ENCODE data around the gene UBA5. TPM values are rescaled to one million over a fixed set of nuclear protein-coding genes. Genes with fewer than 3 reads are reported as not detected.

UBA5 gene
- total RNA-seq, 4 donors from 2014 or later = 19.3 to 27.7 (median 21.5) TPM

DNA sequence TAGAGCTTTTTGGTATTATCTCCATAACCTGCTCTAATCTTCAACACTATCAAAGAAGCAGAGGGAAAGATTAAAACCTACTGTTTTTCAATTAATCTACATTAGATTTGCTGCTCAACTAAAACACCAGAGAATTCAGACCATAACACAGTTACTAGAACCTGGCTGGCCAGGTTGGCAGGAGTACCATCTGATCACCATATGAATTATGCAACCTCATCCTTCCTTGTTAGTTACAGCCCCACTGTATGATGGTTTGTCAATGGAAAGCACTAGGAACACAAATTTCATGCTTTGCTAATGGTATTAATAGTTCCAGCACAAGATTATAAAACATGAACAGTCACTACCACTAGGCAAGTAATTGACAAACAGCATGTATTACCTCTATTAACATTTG is 56.2 kb downstream of the UBA5 start:
- Histone ChIP-seq H3K4me1 (peaks cover 15 to 27% of the 10 kb centered on the region in 2 donors), H3K27ac (no peak overlapping the region), H3K27me3 (no peaks in the 10 kb centered on the region), H3K9me3 (no peaks in the 10 kb centered on the region), H3K4me3 (no peak overlapping the region), H3K36me3 (peaks cover 0 to 35% of the 10 kb centered on the region in 2 donors)
- no peak for DNase-seq
- in situ Hi-C loops (cut with MboI; ENCODE audit: low sequenced_read_pairs in 4 of 4) = loop anchor here in 2 of 4 donors (25.0 kb wide), 2 partner anchors 871 to 1096 kb away; partner anchors contain the start of gene SRPRB (in 1 of the 2)
- ATAC-seq = no peak
- TF ChIP-seq, protein P1, sequence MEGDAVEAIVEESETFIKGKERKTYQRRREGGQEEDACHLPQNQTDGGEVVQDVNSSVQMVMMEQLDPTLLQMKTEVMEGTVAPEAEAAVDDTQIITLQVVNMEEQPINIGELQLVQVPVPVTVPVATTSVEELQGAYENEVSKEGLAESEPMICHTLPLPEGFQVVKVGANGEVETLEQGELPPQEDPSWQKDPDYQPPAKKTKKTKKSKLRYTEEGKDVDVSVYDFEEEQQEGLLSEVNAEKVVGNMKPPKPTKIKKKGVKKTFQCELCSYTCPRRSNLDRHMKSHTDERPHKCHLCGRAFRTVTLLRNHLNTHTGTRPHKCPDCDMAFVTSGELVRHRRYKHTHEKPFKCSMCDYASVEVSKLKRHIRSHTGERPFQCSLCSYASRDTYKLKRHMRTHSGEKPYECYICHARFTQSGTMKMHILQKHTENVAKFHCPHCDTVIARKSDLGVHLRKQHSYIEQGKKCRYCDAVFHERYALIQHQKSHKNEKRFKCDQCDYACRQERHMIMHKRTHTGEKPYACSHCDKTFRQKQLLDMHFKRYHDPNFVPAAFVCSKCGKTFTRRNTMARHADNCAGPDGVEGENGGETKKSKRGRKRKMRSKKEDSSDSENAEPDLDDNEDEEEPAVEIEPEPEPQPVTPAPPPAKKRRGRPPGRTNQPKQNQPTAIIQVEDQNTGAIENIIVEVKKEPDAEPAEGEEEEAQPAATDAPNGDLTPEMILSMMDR (IDR thresholded peaks at IDR 0.05 in 4 of 5, conservative IDR thresholded peaks at IDR 0.05 in 1 of 5) = no peak
- no peak for TF ChIP-seq POLR2A (IDR thresholded peaks at IDR 0.05)
- intact Hi-C loops (cut with DNase I; ENCODE audit: low total_unique reads) = no loop called here

DNA sequence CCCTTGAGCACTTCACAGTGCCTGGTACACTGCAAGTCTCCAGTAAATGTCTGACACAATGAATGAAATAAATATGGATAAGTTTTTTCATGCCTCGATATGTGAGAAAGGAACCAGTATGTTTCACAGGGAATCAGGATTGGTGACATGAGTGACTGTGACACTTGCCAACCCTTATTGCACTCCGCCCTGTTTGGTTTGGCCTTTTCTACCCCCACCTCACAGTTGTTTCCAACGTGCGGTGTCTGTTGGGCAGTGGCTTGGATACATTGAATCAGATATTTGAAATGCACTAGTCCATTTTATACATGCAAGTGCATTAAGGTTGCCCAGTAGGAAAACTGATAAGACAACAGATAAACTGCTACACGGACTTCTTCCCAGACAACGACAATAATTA is 60.1 kb downstream of the UBA5 start:
- TF ChIP-seq, protein P1 (IDR thresholded peaks at IDR 0.05 in 4 of 5, conservative IDR thresholded peaks at IDR 0.05 in 1 of 5) = no peak
- TF ChIP-seq POLR2A (IDR thresholded peaks at IDR 0.05) = no peak
- no peaks in the 10 kb centered on the region for H3K9me3 ChIP-seq
- DNase-seq = no peak
- peaks cover 0 to 16% of the 10 kb centered on the region in 2 donors for H3K36me3 ChIP-seq
- in situ Hi-C loops (cut with MboI; ENCODE audit: low sequenced_read_pairs in 4 of 4) = loop anchor here (10.0 to 25.0 kb wide), 5 partner anchors 705 to 1092 kb away; partner anchors contain the start of genes CDV3 (in 2 of the 4) and SRPRB (in 1 of the 4)
- no peak overlapping the region for H3K27ac ChIP-seq
- ATAC-seq = no peak
- H3K27me3 ChIP-seq = no peaks in the 10 kb centered on the region
- peak overlapping the region in 3 of 4 donors; percentile 57 to 99 (median 64) for H3K4me3 ChIP-seq
- H3K4me1 ChIP-seq = peaks cover 21 to 28% of the 10 kb centered on the region in 2 donors
- intact Hi-C loops (cut with DNase I; ENCODE audit: low total_unique reads) = loop anchor here (5.0 to 10.0 kb wide), 4 partner anchors 942 to 1645 kb away; partner anchors contain the start of genes NUDT16, SRPRB and TOPBP1

DNA sequence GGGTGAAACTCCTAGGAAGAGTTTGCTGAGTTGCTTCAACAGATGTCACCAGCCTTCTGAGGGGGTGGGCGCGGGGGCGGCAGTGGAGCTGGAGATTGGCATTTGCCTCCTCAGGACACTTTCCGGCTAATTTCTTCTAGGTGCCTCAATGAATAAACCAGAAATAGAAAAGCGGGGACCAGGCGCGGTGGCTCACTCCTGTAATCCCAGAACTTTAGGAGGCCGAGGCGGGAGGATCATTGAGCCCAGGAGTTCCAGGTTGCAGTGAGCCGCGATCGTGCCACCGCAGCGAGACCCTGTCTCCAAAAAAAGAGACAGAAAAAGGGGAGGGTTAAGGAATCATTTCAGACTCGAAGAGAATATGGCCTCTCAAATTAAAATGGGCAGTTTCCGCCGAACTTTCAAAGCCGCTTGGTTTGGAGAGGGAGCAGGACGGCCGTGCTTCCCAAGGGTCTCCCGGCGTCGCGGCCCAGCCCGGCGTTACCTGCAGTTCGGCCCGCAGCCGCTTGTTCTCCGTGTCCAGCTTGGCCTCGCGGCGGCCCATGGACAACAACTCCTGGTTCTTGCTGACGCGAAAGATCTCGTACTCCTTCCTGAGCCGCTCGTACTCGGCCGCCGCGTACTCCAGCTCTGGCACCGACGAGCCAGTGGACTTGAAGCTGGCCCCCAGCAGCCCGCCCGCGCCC is 61.5 kb downstream of the UBA5 start:
- DNase-seq (peak; percentile 44 to 67), ATAC-seq (peak; percentile 64 to 69)
- H3K4me3 ChIP-seq = peak overlapping the region; percentile 57 to 99 (median 70)
- H3K36me3 ChIP-seq = peaks cover 0 to 6% of the 10 kb centered on the region in 2 donors
- intact Hi-C loops (cut with DNase I; ENCODE audit: low total_unique reads) (loop anchor here (1.0 to 10.0 kb wide), 8 partner anchors 61 to 1643 kb away; partner anchors contain the start of genes CDV3, NUDT16, SRPRB and TMEM108), in situ Hi-C loops (cut with MboI; ENCODE audit: low sequenced_read_pairs in 4 of 4) (loop anchor here (10.0 to 25.0 kb wide), 5 partner anchors 703 to 1091 kb away; partner anchors contain the start of genes CDV3 (in 2 of the 4) and SRPRB (in 1 of the 4))
- TF ChIP-seq, protein P1 (IDR thresholded peaks at IDR 0.05 in 4 of 5, conservative IDR thresholded peaks at IDR 0.05 in 1 of 5) = peak; percentile 41 to 71 (median 60)
- TF ChIP-seq POLR2A (IDR thresholded peaks at IDR 0.05) = no peak
- no peaks in the 10 kb centered on the region for H3K9me3 ChIP-seq
- peaks cover 21 to 33% of the 10 kb centered on the region in 2 donors for H3K4me1 ChIP-seq
- no peaks in the 10 kb centered on the region for H3K27me3 ChIP-seq
- H3K27ac ChIP-seq = peak overlapping the region; percentile 83 to 100 (median 94)

DNA sequence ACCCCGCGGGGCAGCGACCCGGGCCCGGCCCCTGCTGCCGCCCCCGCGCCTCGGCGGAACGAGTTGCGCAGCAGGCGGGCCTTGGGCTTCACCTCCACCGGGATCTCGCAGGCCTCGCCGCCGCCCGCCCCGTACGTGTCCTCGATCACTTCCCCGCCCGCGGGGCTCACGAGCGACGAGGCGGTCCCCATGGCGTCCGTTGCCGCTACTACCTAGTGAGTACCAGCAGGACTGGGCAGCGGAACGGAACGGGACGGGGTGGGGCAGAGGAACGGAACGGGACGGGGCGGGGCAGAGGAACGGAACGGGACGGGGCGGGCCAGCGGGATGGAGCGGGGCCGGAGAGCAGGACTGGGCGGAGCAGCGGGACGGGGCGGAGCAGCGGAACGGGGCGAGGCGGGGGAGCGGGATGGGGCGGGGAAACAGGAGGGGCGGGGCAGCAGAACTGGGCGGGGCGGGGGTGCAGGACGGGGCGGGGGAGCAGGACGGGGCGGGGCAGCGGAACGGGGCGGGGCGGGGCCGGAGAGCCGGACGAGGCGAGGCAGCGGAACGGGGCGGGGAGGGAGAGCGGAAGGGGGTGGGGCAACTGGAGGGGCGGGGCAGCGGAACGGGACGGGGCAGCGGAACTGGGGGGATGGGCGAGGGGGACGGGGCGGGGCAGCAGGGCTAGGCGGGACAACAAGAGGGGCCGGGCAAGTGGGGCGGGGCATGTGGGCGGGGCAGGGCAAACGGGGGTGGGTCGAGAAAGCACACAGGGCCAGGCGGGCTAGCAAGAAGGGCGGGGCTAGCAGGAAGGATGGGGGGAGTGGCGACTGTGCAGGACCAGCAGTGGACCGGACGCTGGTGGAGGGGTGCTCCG is 62.3 kb downstream of the UBA5 start, which contains the start of gene NPHP3:
TSS of gene NPHP3 (minus strand) at position 245 of the 859 bp plus-strand sequence. CDS start at position 191, 54 bp downstream.
- TF ChIP-seq, protein P1 (IDR thresholded peaks at IDR 0.05 in 4 of 5, conservative IDR thresholded peaks at IDR 0.05 in 1 of 5) = peak in 3 of 5 experiments; percentile 12 to 43 (median 19)
- TF ChIP-seq POLR2A (IDR thresholded peaks at IDR 0.05) = peak; percentile 87 to 91
- in situ Hi-C loops (cut with MboI; ENCODE audit: low sequenced_read_pairs in 4 of 4) = loop anchor here (10.0 to 25.0 kb wide), 5 partner anchors 702 to 1090 kb away; partner anchors contain the start of genes CDV3 (in 2 of the 4) and SRPRB (in 1 of the 4)

More for the DNA sequence above, 62.3 kb downstream of the UBA5 start, which contains the start of gene NPHP3:
- intact Hi-C loops (cut with DNase I; ENCODE audit: low total_unique reads) = loop anchor here (1.0 to 10.0 kb wide), 8 partner anchors 62 to 1642 kb away; partner anchors contain the start of genes CDV3, NUDT16, SRPRB and TMEM108
- Histone ChIP-seq H3K4me3 (peak within 1 kb of the TSS; percentile 77 to 99 (median 88)), H3K4me1 (peaks cover 21 to 33% of the 10 kb centered on the region in 2 donors), H3K9me3 (no peaks in the 10 kb centered on the region), H3K27ac (peak within 1 kb of the TSS; percentile 83 to 100 (median 94)), H3K36me3 (peaks cover 0 to 2% of the 10 kb centered on the region in 2 donors), H3K27me3 (no peaks in the 10 kb centered on the region)
- peak; percentile 84 to 87 for ATAC-seq
- peak; percentile 96 to 98 for DNase-seq

Measured in gastrocnemius medialis (tissue), 4 donors.